ENCODE data around the gene IFNGR1. TPM values are rescaled to one million over a fixed set of nuclear protein-coding genes. Genes with fewer than 3 reads are reported as not detected.

Gene IFNGR1
- total RNA-seq, 1 donor from 2014 or later = 38.3 TPM

DNA sequence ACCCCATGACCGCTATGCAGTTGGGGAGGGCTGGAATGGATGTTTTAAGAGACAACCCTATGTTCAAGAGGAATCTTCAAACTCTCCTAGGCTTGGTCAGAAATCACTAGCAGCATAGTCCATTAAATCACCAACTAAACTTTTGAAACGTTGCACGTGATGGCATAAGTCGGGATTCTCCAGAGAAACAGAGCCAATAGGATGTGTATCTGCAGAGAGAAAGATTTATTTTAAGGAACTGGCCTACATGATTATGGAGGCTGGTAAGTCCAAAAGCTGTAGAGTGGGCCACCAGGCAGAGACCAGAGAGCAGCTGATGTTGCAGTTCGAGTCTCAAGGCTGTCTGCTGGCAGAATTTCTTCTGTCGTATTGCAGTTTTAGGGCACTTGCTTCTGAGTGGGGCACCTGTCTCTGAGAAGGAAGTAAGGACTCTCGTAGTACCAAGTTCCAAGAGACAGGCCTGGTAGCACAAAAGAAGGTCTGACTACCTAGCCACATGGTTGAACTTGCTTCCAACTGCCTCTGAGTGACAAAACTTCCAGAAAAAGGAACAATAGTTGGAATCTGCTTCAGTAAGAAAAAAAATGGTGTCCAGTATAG lies 11.9 kb upstream of the IFNGR1 start:
- Histone ChIP-seq H3K36me3 (ENCODE audit: insufficient read depth, low read length) (no peaks in the 10 kb centered on the region), H3K4me3 (ENCODE audit: insufficient read depth, low read depth, low read length) (no peak overlapping the region), H3K27me3 (ENCODE audit: insufficient read depth, low read length) (no peaks in the 10 kb centered on the region), H4K20me1 (ENCODE audit: insufficient read depth, low read length) (no peaks in the 10 kb centered on the region), H3K9me3 (ENCODE audit: insufficient read depth, low read depth, low read length) (no peaks in the 10 kb centered on the region), H3K4me2 (ENCODE audit: low read length) (no peak overlapping the region), H3K4me1 (ENCODE audit: insufficient read depth, low read length) (peaks cover 8% of the 10 kb centered on the region), H3K9ac (ENCODE audit: low read length) (no peak overlapping the region), H3K79me2 (ENCODE audit: insufficient read depth, low read length) (no peaks in the 10 kb centered on the region), H3K27ac (ENCODE audit: low read depth, low read length) (no peak overlapping the region), H2AFZ (ENCODE audit: low read depth, low read length) (no peak overlapping the region)
- TF ChIP-seq EZH2 (IDR thresholded peaks at IDR 0.05; ENCODE audit: insufficient read depth, low read length) = no peak
- TF ChIP-seq, protein P1, sequence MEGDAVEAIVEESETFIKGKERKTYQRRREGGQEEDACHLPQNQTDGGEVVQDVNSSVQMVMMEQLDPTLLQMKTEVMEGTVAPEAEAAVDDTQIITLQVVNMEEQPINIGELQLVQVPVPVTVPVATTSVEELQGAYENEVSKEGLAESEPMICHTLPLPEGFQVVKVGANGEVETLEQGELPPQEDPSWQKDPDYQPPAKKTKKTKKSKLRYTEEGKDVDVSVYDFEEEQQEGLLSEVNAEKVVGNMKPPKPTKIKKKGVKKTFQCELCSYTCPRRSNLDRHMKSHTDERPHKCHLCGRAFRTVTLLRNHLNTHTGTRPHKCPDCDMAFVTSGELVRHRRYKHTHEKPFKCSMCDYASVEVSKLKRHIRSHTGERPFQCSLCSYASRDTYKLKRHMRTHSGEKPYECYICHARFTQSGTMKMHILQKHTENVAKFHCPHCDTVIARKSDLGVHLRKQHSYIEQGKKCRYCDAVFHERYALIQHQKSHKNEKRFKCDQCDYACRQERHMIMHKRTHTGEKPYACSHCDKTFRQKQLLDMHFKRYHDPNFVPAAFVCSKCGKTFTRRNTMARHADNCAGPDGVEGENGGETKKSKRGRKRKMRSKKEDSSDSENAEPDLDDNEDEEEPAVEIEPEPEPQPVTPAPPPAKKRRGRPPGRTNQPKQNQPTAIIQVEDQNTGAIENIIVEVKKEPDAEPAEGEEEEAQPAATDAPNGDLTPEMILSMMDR (IDR thresholded peaks at IDR 0.05; ENCODE audit: insufficient read depth, low read depth, low read length) = no peak
- Mint-ChIP-seq H3K4me1 (ENCODE audit: low read depth, unreplicated experiment) (peaks cover 28% of the 10 kb centered on the region), H3K27ac (ENCODE audit: unreplicated experiment) (no peak overlapping the region), H3K9me3 (ENCODE audit: unreplicated experiment) (no peaks in the 10 kb centered on the region), H3K4me3 (ENCODE audit: unreplicated experiment) (no peak overlapping the region), H3K27me3 (ENCODE audit: low read depth, unreplicated experiment) (peaks cover 10% of the 10 kb centered on the region), H3K36me3 (ENCODE audit: low read depth, unreplicated experiment) (no peaks in the 10 kb centered on the region)
- FAIRE-seq (no peak), DNase-seq (ENCODE audit: low read depth) (no peak)

GRCh38 chr6:137230547-137230946 lies 11.4 kb upstream of the IFNGR1 start:
- no peak overlapping the region for H3K4me3 ChIP-seq (ENCODE audit: insufficient read depth, low read depth, low read length)
- H3K9me3 ChIP-seq (ENCODE audit: insufficient read depth, low read depth, low read length) = no peaks in the 10 kb centered on the region
- H2AFZ ChIP-seq (ENCODE audit: low read depth, low read length) = no peak overlapping the region
- no peaks in the 10 kb centered on the region for H3K27me3 ChIP-seq (ENCODE audit: insufficient read depth, low read length)
- H3K4me1 Mint-ChIP-seq (ENCODE audit: low read depth, unreplicated experiment) = peaks cover 28% of the 10 kb centered on the region
- H3K4me3 Mint-ChIP-seq (ENCODE audit: unreplicated experiment) = no peak overlapping the region
- no peaks in the 10 kb centered on the region for H3K9me3 Mint-ChIP-seq (ENCODE audit: unreplicated experiment)
- no peaks in the 10 kb centered on the region for H3K36me3 Mint-ChIP-seq (ENCODE audit: low read depth, unreplicated experiment)
- no peaks in the 10 kb centered on the region for H3K36me3 ChIP-seq (ENCODE audit: insufficient read depth, low read length)
- no peak overlapping the region for H3K27ac Mint-ChIP-seq (ENCODE audit: unreplicated experiment)
- peaks cover 10% of the 10 kb centered on the region for H3K27me3 Mint-ChIP-seq (ENCODE audit: low read depth, unreplicated experiment)
- DNase-seq (ENCODE audit: low read depth) (no peak), FAIRE-seq (no peak)
- peaks cover 8% of the 10 kb centered on the region for H3K4me1 ChIP-seq (ENCODE audit: insufficient read depth, low read length)
- no peaks in the 10 kb centered on the region for H3K79me2 ChIP-seq (ENCODE audit: insufficient read depth, low read length)
- TF ChIP-seq, protein P1 (IDR thresholded peaks at IDR 0.05; ENCODE audit: insufficient read depth, low read depth, low read length) = no peak
- TF ChIP-seq EZH2 (IDR thresholded peaks at IDR 0.05; ENCODE audit: insufficient read depth, low read length) = no peak
- H3K27ac ChIP-seq (ENCODE audit: low read depth, low read length) = no peak overlapping the region
- H3K4me2 ChIP-seq (ENCODE audit: low read length) = no peak overlapping the region
- no peaks in the 10 kb centered on the region for H4K20me1 ChIP-seq (ENCODE audit: insufficient read depth, low read length)
- no peak overlapping the region for H3K9ac ChIP-seq (ENCODE audit: low read length)

DNA sequence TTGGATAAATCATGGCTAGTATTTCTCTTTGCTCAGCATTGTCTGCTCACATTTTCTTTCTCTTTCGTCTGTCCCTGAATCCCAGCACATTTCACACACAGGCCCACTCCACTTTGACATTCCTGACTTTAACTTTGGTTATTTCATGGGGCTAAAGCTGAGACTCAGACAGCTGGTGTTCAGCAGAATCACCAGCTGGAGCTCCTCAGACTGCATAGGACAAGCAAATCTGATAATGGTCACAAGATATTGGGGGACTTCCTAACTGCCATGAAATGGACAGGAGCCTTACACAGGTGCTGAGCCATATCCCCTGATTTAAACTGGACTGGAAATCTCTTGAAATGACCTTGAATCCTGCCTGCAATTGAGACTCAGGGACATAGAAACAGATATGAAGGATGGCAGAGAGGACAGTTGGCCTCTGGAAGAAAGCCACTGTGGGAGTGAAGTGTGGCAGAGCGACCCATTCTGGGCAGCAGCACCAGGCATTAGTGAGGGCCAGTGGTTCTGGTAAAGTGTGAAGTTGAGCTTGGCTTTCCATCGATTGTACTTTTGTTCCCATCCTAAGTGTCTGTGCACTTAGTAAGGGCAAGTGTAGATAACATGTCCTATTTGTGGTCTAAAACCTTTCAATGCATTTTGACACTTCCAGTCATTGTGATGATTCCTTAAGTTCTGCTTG lies 10.0 kb upstream of the IFNGR1 start:
- H3K4me3 Mint-ChIP-seq (ENCODE audit: unreplicated experiment) = no peak overlapping the region
- Histone ChIP-seq H3K27me3 (ENCODE audit: insufficient read depth, low read length) (no peaks in the 10 kb centered on the region), H3K9me3 (ENCODE audit: insufficient read depth, low read depth, low read length) (no peaks in the 10 kb centered on the region), H3K9ac (ENCODE audit: low read length) (no peak overlapping the region), H3K4me3 (ENCODE audit: insufficient read depth, low read depth, low read length) (no peak overlapping the region), H2AFZ (ENCODE audit: low read depth, low read length) (no peak overlapping the region), H3K36me3 (ENCODE audit: insufficient read depth, low read length) (no peaks in the 10 kb centered on the region), H4K20me1 (ENCODE audit: insufficient read depth, low read length) (no peaks in the 10 kb centered on the region), H3K79me2 (ENCODE audit: insufficient read depth, low read length) (no peaks in the 10 kb centered on the region), H3K27ac (ENCODE audit: low read depth, low read length) (no peak overlapping the region), H3K4me2 (ENCODE audit: low read length) (no peak overlapping the region), H3K4me1 (ENCODE audit: insufficient read depth, low read length) (peaks cover 8% of the 10 kb centered on the region)
- no peaks in the 10 kb centered on the region for H3K36me3 Mint-ChIP-seq (ENCODE audit: low read depth, unreplicated experiment)
- peaks cover 21% of the 10 kb centered on the region for H3K4me1 Mint-ChIP-seq (ENCODE audit: low read depth, unreplicated experiment)
- TF ChIP-seq, protein P1 (IDR thresholded peaks at IDR 0.05; ENCODE audit: insufficient read depth, low read depth, low read length) = no peak
- no peak for TF ChIP-seq EZH2 (IDR thresholded peaks at IDR 0.05; ENCODE audit: insufficient read depth, low read length)
- no peaks in the 10 kb centered on the region for H3K9me3 Mint-ChIP-seq (ENCODE audit: unreplicated experiment)
- no peak for DNase-seq (ENCODE audit: low read depth)
- H3K27me3 Mint-ChIP-seq (ENCODE audit: low read depth, unreplicated experiment) = peaks cover 10% of the 10 kb centered on the region
- FAIRE-seq = no peak
- no peak overlapping the region for H3K27ac Mint-ChIP-seq (ENCODE audit: unreplicated experiment)
